Liver (tissue), 9 donors: ENCODE data around the gene PIWIL1. TPM values are rescaled to one million over a fixed set of nuclear protein-coding genes. Genes with fewer than 3 reads are reported as not detected.

Source experiments
- DNase-seq: peaks from one replicate; pipeline ENCODE4 v3.0.0-alpha.2; 2017; ENCODE audit warnings: low spot score
- H3K27ac ChIP-seq, 2 donors: one replicate each; pipeline ENCODE4 v1.7.0; 2013; ENCODE audit warnings: inconsistent platforms in 2 of 2, low read length in 2 of 2, control low read depth in 1 of 2, low read depth in 1 of 2, mild to moderate bottlenecking in 1 of 2
- H3K27me3 ChIP-seq, 4 donors: one replicate each; pipeline versions ENCODE4 v1.6.1 to v1.7.0; 2013; ENCODE audit warnings: low read length in 3 of 4, inconsistent platforms in 1 of 4, mild to moderate bottlenecking in 1 of 4, moderate library complexity in 1 of 4; ENCODE audit not compliant: control insufficient read depth in 4 of 4, insufficient read depth in 4 of 4
- H3K36me3 ChIP-seq, 4 donors: one replicate each; pipeline versions ENCODE4 v1.6.1 to v1.7.0; 2013; ENCODE audit warnings: low read length in 3 of 4, mild to moderate bottlenecking in 3 of 4, low read depth in 1 of 4, moderate library complexity in 1 of 4; ENCODE audit not compliant: control insufficient read depth in 4 of 4, insufficient read depth in 3 of 4
- H3K4me1 ChIP-seq, 4 donors: one replicate each; pipeline versions ENCODE4 v1.6.1 to v1.7.0; 2013; ENCODE audit warnings: low read length in 3 of 4, mild to moderate bottlenecking in 3 of 4, moderate library complexity in 1 of 4; ENCODE audit not compliant: control insufficient read depth in 4 of 4, insufficient read depth in 4 of 4
- H3K4me3 ChIP-seq, 3 donors: one replicate each; pipeline versions ENCODE4 v1.6.1 to v1.7.0; 2013; ENCODE audit warnings: low read length in 3 of 3, control low read depth in 1 of 3, low read depth in 1 of 3, mild to moderate bottlenecking in 1 of 3
- H3K9ac ChIP-seq, 2 donors: one replicate each; pipeline ENCODE4 v1.7.0; 2013; ENCODE audit warnings: low read length in 2 of 2, mild to moderate bottlenecking in 2 of 2, moderate library complexity in 2 of 2, control low read depth in 1 of 2, low read depth in 1 of 2
- H3K9me3 ChIP-seq, 4 donors: one replicate each; pipeline versions ENCODE4 v1.6.1 to v1.7.0; 2013; ENCODE audit warnings: low read length in 3 of 4; ENCODE audit not compliant: control insufficient read depth in 4 of 4
- CTCF ChIP-seq: fragments of 150-350 bp; IDR thresholded peaks from 2 replicates; pipeline ENCODE4 v1.5.1; 2017; ENCODE audit warnings: improper control_type of control experiment, low read depth, low read length; ENCODE audit not compliant: missing input control
- EGR1 ChIP-seq, 2 donors: IDR thresholded peaks; 2 replicates each; pipeline ENCODE4 v1.6.1; 2016 to 2018; ENCODE audit warnings: antibody characterized with exemption in 2 of 2, low read depth in 2 of 2
- FOXA1 ChIP-seq: IDR thresholded peaks from 2 replicates; pipeline ENCODE4 v1.6.1; 2016; ENCODE audit warnings: antibody characterized with exemption
- FOXA2 ChIP-seq: IDR thresholded peaks from 2 replicates; pipeline ENCODE4 v1.6.1; 2016; ENCODE audit warnings: antibody characterized with exemption
- HNF4A ChIP-seq, 2 donors: conservative IDR thresholded peaks; 2 replicates each; pipeline ENCODE4 v1.6.1; 2016; ENCODE audit warnings: antibody characterized with exemption in 2 of 2, mild to moderate bottlenecking in 2 of 2
- HNF4G ChIP-seq: IDR thresholded peaks from 2 replicates; pipeline ENCODE4 v1.6.1; 2016; ENCODE audit warnings: antibody characterized with exemption
- NR2F2 ChIP-seq: IDR thresholded peaks from 2 replicates; pipeline ENCODE4 v1.6.1; 2016; ENCODE audit warnings: antibody characterized with exemption
- RAD21 ChIP-seq, 2 donors: IDR thresholded peaks; 2 replicates each; pipeline ENCODE4 v1.6.1; 2016; ENCODE audit warnings: antibody characterized with exemption in 2 of 2, mild to moderate bottlenecking in 2 of 2
- RXRA ChIP-seq, 2 donors: IDR thresholded peaks; 2 replicates each; pipeline ENCODE4 v1.6.1; 2017 to 2018; ENCODE audit warnings: antibody characterized with exemption in 2 of 2, mild to moderate bottlenecking in 1 of 2
- SP1 ChIP-seq: IDR thresholded peaks from 2 replicates; pipeline ENCODE4 v1.6.1; 2018; ENCODE audit warnings: antibody characterized with exemption, mild to moderate bottlenecking
- TAF1 ChIP-seq: conservative IDR thresholded peaks from 2 replicates; pipeline ENCODE4 v1.6.1; 2016; ENCODE audit warnings: antibody characterized with exemption, mild to moderate bottlenecking
- YY1 ChIP-seq: IDR thresholded peaks from 2 replicates; pipeline ENCODE4 v1.6.1; 2016; ENCODE audit warnings: antibody characterized with exemption, mild to moderate bottlenecking
- ZBTB33 ChIP-seq: IDR thresholded peaks from 2 replicates; pipeline ENCODE4 v1.6.1; 2016; ENCODE audit warnings: antibody characterized with exemption
- WGBS: extraction: QIAGEN DNeasy Blood & Tissue Kit; methylation state at CpG from one replicate; pipeline ENCODE4 v1.1.7; 2013; 5-methylcytosine and 5-hydroxymethylcytosine counted together
- polyA plus RNA-seq, 2 donors: library from polyadenylated mRNA; stranded (reverse) in 1 of 2; unstranded in 1 of 2; fragments of 200-250 nt in 1 of 2; fragments of >200 nt in 1 of 2; fragmentation: Nextera tagmentation in 1 of 2; extraction: Ambion mirVana in 1 of 2; gene quantifications; one replicate each; pipeline versions ENCODE4 v1.2.1 to v1.2.3, GENCODE V29; 2013 to 2015
- total RNA-seq, 2 donors: library from RNA; depleted of rRNA; stranded (reverse); fragments of >200 nt; gene quantifications; one replicate each; pipeline ENCODE4 v1.2.3, GENCODE V29; 2014
- TF ChIP-seq, protein P1 (sequence below): IDR thresholded peaks from 2 replicates; pipeline ENCODE4 v1.6.1; 2016; ENCODE audit warnings: antibody characterized with exemption, mild to moderate bottlenecking
- TF ChIP-seq, protein P2 (sequence below): IDR thresholded peaks from 2 replicates; pipeline ENCODE4 v1.6.1; 2016; ENCODE audit warnings: antibody characterized with exemption
- donor health status: healthy.
- donor health status: healthy.
- donor health status: healthy.
- donor health status: healthy.
- donor health status: healthy.

Gene PIWIL1
- total and polyA plus RNA-seq, 4 donors: 0.01 TPM; not detected in 3

GRCh38 chr12:130391186-130391585, 53.5 kb downstream of the PIWIL1 start:
- 64% methylated on average over 14 of the region's 14 CpGs for WGBS
- no peaks in the 10 kb centered on the region for H3K9me3 ChIP-seq
- no peaks in the 10 kb centered on the region for H3K27me3 ChIP-seq
- H3K4me1 ChIP-seq: no peaks in the 10 kb centered on the region
- H3K4me3 ChIP-seq: no peak overlapping the region
- DNase-seq: no peak
- H3K36me3 ChIP-seq: no peaks in the 10 kb centered on the region
- no peak for TF ChIP-seq HNF4G
- no peak for TF ChIP-seq CTCF
- no peak overlapping the region for H3K9ac ChIP-seq
- no peak overlapping the region for H3K27ac ChIP-seq

DNA sequence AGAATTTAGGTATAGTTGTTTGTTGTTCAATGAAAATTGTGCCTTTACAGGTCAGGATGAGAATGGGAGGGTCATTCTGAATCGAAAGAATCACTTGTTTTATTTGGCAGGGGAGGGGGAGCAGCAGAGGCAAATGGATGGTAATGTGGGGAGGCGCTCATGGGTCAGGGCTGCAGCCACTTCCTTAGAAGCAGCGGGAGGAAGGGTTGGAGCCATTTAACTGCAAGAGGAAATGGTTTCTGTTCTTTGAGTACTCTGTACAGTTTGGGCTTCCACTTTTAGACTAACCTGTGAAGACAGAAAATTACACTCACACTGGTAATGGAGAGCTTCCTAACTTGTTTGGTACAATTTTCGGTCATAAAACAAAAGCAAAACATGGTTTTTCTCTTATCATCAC, 57.2 kb downstream of the PIWIL1 start:
- Histone ChIP-seq H3K27ac (no peak overlapping the region), H3K4me3 (no peak overlapping the region), H3K36me3 (no peaks in the 10 kb centered on the region), H3K4me1 (no peaks in the 10 kb centered on the region), H3K27me3 (no peaks in the 10 kb centered on the region), H3K9me3 (no peaks in the 10 kb centered on the region), H3K9ac (no peak overlapping the region)
- no peak for DNase-seq
- no peak for TF ChIP-seq HNF4A (conservative IDR thresholded peaks at IDR 0.05)
- no peak for TF ChIP-seq YY1
- TF ChIP-seq EGR1 (IDR thresholded peaks at IDR 0.05; ENCODE audit: low read depth in 2 of 2): no peak
- 55% methylated on average over 4 of the region's 4 CpGs for WGBS

- no peaks in the 10 kb centered on the region for H3K27me3 ChIP-seq
- no peak overlapping the region for H3K4me3 ChIP-seq
- no peaks in the 10 kb centered on the region for H3K36me3 ChIP-seq
- no peak overlapping the region for H3K27ac ChIP-seq
- TF ChIP-seq, protein P1, sequence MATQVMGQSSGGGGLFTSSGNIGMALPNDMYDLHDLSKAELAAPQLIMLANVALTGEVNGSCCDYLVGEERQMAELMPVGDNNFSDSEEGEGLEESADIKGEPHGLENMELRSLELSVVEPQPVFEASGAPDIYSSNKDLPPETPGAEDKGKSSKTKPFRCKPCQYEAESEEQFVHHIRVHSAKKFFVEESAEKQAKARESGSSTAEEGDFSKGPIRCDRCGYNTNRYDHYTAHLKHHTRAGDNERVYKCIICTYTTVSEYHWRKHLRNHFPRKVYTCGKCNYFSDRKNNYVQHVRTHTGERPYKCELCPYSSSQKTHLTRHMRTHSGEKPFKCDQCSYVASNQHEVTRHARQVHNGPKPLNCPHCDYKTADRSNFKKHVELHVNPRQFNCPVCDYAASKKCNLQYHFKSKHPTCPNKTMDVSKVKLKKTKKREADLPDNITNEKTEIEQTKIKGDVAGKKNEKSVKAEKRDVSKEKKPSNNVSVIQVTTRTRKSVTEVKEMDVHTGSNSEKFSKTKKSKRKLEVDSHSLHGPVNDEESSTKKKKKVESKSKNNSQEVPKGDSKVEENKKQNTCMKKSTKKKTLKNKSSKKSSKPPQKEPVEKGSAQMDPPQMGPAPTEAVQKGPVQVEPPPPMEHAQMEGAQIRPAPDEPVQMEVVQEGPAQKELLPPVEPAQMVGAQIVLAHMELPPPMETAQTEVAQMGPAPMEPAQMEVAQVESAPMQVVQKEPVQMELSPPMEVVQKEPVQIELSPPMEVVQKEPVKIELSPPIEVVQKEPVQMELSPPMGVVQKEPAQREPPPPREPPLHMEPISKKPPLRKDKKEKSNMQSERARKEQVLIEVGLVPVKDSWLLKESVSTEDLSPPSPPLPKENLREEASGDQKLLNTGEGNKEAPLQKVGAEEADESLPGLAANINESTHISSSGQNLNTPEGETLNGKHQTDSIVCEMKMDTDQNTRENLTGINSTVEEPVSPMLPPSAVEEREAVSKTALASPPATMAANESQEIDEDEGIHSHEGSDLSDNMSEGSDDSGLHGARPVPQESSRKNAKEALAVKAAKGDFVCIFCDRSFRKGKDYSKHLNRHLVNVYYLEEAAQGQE: no peak
- TF ChIP-seq HNF4G (no peak), EGR1 (IDR thresholded peaks at IDR 0.05; ENCODE audit: low read depth in 2 of 2) (no peak), NR2F2 (no peak), FOXA2 (no peak), TAF1 (no peak), RXRA (IDR thresholded peaks at IDR 0.05) (no peak), HNF4A (conservative IDR thresholded peaks at IDR 0.05) (no peak), CTCF (no peak), ZBTB33 (no peak), RAD21 (IDR thresholded peaks at IDR 0.05) (no peak), SP1 (no peak), FOXA1 (no peak), YY1 (no peak)
- TF ChIP-seq, protein P2, sequence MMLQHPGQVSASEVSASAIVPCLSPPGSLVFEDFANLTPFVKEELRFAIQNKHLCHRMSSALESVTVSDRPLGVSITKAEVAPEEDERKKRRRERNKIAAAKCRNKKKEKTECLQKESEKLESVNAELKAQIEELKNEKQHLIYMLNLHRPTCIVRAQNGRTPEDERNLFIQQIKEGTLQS: no peak
- no peaks in the 10 kb centered on the region for H3K9me3 ChIP-seq
- H3K9ac ChIP-seq: no peak overlapping the region
- 67% methylated on average over 2 of the region's 2 CpGs for WGBS
- no peaks in the 10 kb centered on the region for H3K4me1 ChIP-seq
- DNase-seq: no peak
Observed at GRCh38 chr12:130396667-130397066, 59.0 kb downstream of the PIWIL1 start.
